ENCODE data around the gene IMPA2. TPM values are rescaled to one million over a fixed set of nuclear protein-coding genes. Genes with fewer than 3 reads are reported as not detected.

The IMPA2 gene
- total and polyA plus RNA-seq, 2 donors (not counting 1 experiment from before 2014, with no cell fraction given): 3.8 to 23.0 TPM

GRCh38 chr18:12015416-12016062 lies 34.2 kb downstream of the IMPA2 start:
- Histone ChIP-seq H3K36me3 (ENCODE audit: control insufficient read depth, insufficient read depth, low read length) (no peaks in the 10 kb centered on the region), H3K4me1 (ENCODE audit: control insufficient read depth, extremely low read depth, insufficient read depth, low read length) (no peaks in the 10 kb centered on the region), H3K9me3 (ENCODE audit: control insufficient read depth, insufficient read depth, low read depth, low read length) (no peaks in the 10 kb centered on the region), H3K27me3 (ENCODE audit: control insufficient read depth, insufficient read depth, low read length) (no peaks in the 10 kb centered on the region), H3K4me2 (ENCODE audit: extremely low read depth, insufficient read depth, low read length) (no peak overlapping the region), H3K27ac (ENCODE audit: insufficient read depth, low read length) (no peak overlapping the region), H2AFZ (ENCODE audit: low read length) (no peak overlapping the region), H3K9ac (ENCODE audit: insufficient read depth, low read length) (no peak overlapping the region), H4K20me1 (ENCODE audit: control insufficient read depth, extremely low read depth, insufficient read depth, low read length) (no peaks in the 10 kb centered on the region), H3K79me2 (ENCODE audit: control insufficient read depth, insufficient read depth, low read length) (no peaks in the 10 kb centered on the region), H3K4me3 (replicated peaks in 1 of 4; ENCODE audit: control extremely low read depth in 1 of 4, insufficient read depth in 1 of 4, low read depth in 3 of 4, low read length in 4 of 4) (no peak overlapping the region)
- TF ChIP-seq CTCF (conservative IDR thresholded peaks at IDR 0.05 in 1 of 2, IDR thresholded peaks at IDR 0.05 in 1 of 2; ENCODE audit: low read depth in 1 of 2, low read length in 2 of 2) (no peak), EZH2 (IDR thresholded peaks at IDR 0.05; ENCODE audit: low read length, missing control alignments) (no peak)
- peak; percentile 49 to 95 for DNase-seq (ENCODE audit: low read depth in 2 of 2)

- Histone ChIP-seq H4K20me1 (ENCODE audit: control insufficient read depth, extremely low read depth, insufficient read depth, low read length) (no peaks in the 10 kb centered on the region), H3K9ac (ENCODE audit: insufficient read depth, low read length) (no peak overlapping the region), H3K36me3 (ENCODE audit: control insufficient read depth, insufficient read depth, low read length) (no peaks in the 10 kb centered on the region), H3K4me2 (ENCODE audit: extremely low read depth, insufficient read depth, low read length) (no peak overlapping the region), H3K27me3 (ENCODE audit: control insufficient read depth, insufficient read depth, low read length) (no peaks in the 10 kb centered on the region), H3K9me3 (ENCODE audit: control insufficient read depth, insufficient read depth, low read depth, low read length) (no peaks in the 10 kb centered on the region), H3K79me2 (ENCODE audit: control insufficient read depth, insufficient read depth, low read length) (no peaks in the 10 kb centered on the region), H3K27ac (ENCODE audit: insufficient read depth, low read length) (no peak overlapping the region), H3K4me1 (ENCODE audit: control insufficient read depth, extremely low read depth, insufficient read depth, low read length) (no peaks in the 10 kb centered on the region), H2AFZ (ENCODE audit: low read length) (no peak overlapping the region), H3K4me3 (replicated peaks in 1 of 4; ENCODE audit: control extremely low read depth in 1 of 4, insufficient read depth in 1 of 4, low read depth in 3 of 4, low read length in 4 of 4) (no peak overlapping the region)
- DNase-seq (ENCODE audit: low read depth in 2 of 2): no peak
- no peak for TF ChIP-seq CTCF (conservative IDR thresholded peaks at IDR 0.05 in 1 of 2, IDR thresholded peaks at IDR 0.05 in 1 of 2; ENCODE audit: low read depth in 1 of 2, low read length in 2 of 2)
- TF ChIP-seq EZH2 (IDR thresholded peaks at IDR 0.05; ENCODE audit: low read length, missing control alignments): no peak
These were observed 35.8 kb downstream of the IMPA2 start for GRCh38 chr18:12017081-12017480.

GRCh38 chr18:12018861-12019260 lies 37.6 kb downstream of the IMPA2 start:
- Histone ChIP-seq H3K4me3 (replicated peaks in 1 of 4; ENCODE audit: control extremely low read depth in 1 of 4, insufficient read depth in 1 of 4, low read depth in 3 of 4, low read length in 4 of 4) (no peak overlapping the region), H3K27ac (ENCODE audit: insufficient read depth, low read length) (no peak overlapping the region), H3K9me3 (ENCODE audit: control insufficient read depth, insufficient read depth, low read depth, low read length) (no peaks in the 10 kb centered on the region), H3K9ac (ENCODE audit: insufficient read depth, low read length) (no peak overlapping the region), H2AFZ (ENCODE audit: low read length) (no peak overlapping the region), H3K4me2 (ENCODE audit: extremely low read depth, insufficient read depth, low read length) (no peak overlapping the region), H3K27me3 (ENCODE audit: control insufficient read depth, insufficient read depth, low read length) (no peaks in the 10 kb centered on the region), H3K79me2 (ENCODE audit: control insufficient read depth, insufficient read depth, low read length) (no peaks in the 10 kb centered on the region), H3K4me1 (ENCODE audit: control insufficient read depth, extremely low read depth, insufficient read depth, low read length) (no peaks in the 10 kb centered on the region), H3K36me3 (ENCODE audit: control insufficient read depth, insufficient read depth, low read length) (no peaks in the 10 kb centered on the region), H4K20me1 (ENCODE audit: control insufficient read depth, extremely low read depth, insufficient read depth, low read length) (no peaks in the 10 kb centered on the region)
- TF ChIP-seq EZH2 (IDR thresholded peaks at IDR 0.05; ENCODE audit: low read length, missing control alignments) (no peak), CTCF (conservative IDR thresholded peaks at IDR 0.05 in 1 of 2, IDR thresholded peaks at IDR 0.05 in 1 of 2; ENCODE audit: low read depth in 1 of 2, low read length in 2 of 2) (no peak)
- DNase-seq (ENCODE audit: low read depth in 2 of 2): no peak

Measured in fibroblast of lung (primary cell).